HL-60 (cell line): Measurements from ENCODE around the gene CCDC106.

Source experiments
- CTCF ChIP-seq: IDR thresholded peaks from one replicate; pipeline ENCODE4 v1.5.1; 2011; ENCODE audit warnings: low read length, control low read depth, inconsistent platforms; ENCODE audit not compliant: insufficient read depth
- GABPA ChIP-seq: IDR thresholded peaks from 2 replicates; pipeline ENCODE4 v1.6.1; 2012; ENCODE audit warnings: low read depth
- POLR2AphosphoS5 ChIP-seq: IDR thresholded peaks from 2 replicates; pipeline ENCODE4 v1.6.1; 2012; ENCODE audit warnings: low read depth
- SPI1 ChIP-seq: IDR thresholded peaks from 2 replicates; pipeline ENCODE4 v1.6.1; 2012; ENCODE audit warnings: low read depth, mild to moderate bottlenecking, borderline replicate concordance
- TF ChIP-seq, protein P1 (sequence below): IDR thresholded peaks from 2 replicates; pipeline ENCODE4 v1.6.1; 2012; ENCODE audit warnings: low read depth; ENCODE audit not compliant: insufficient replicate concordance

GRCh38 chr19:55654323-55654867, 6.4 kb downstream of the CCDC106 start:
- TF ChIP-seq POLR2AphosphoS5 = 0 out of 2 replicates have a peak, but pooled peaks have one; percentile 3
- no peak for TF ChIP-seq CTCF
- TF ChIP-seq GABPA = no peak; the same call in 1 of the 2 replicates
- no peak; the same call in 1 of the 2 replicates for TF ChIP-seq SPI1
- TF ChIP-seq, protein P1, sequence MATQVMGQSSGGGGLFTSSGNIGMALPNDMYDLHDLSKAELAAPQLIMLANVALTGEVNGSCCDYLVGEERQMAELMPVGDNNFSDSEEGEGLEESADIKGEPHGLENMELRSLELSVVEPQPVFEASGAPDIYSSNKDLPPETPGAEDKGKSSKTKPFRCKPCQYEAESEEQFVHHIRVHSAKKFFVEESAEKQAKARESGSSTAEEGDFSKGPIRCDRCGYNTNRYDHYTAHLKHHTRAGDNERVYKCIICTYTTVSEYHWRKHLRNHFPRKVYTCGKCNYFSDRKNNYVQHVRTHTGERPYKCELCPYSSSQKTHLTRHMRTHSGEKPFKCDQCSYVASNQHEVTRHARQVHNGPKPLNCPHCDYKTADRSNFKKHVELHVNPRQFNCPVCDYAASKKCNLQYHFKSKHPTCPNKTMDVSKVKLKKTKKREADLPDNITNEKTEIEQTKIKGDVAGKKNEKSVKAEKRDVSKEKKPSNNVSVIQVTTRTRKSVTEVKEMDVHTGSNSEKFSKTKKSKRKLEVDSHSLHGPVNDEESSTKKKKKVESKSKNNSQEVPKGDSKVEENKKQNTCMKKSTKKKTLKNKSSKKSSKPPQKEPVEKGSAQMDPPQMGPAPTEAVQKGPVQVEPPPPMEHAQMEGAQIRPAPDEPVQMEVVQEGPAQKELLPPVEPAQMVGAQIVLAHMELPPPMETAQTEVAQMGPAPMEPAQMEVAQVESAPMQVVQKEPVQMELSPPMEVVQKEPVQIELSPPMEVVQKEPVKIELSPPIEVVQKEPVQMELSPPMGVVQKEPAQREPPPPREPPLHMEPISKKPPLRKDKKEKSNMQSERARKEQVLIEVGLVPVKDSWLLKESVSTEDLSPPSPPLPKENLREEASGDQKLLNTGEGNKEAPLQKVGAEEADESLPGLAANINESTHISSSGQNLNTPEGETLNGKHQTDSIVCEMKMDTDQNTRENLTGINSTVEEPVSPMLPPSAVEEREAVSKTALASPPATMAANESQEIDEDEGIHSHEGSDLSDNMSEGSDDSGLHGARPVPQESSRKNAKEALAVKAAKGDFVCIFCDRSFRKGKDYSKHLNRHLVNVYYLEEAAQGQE = no peak
